HEK293T (cell line): ENCODE results near the gene PRDM9.

Experiments
- BHLHE40 ChIP-seq: fragments of 450-650 bp; IDR thresholded peaks from 2 replicates; pipeline ENCODE4 v1.6.1; 2016; ENCODE audit warnings: mild to moderate bottlenecking, moderate library complexity, borderline replicate concordance
- ELF4 ChIP-seq: fragments of 450-650 bp; IDR thresholded peaks from 2 replicates; pipeline ENCODE4 v1.6.1; 2017; ENCODE audit warnings: antibody characterized with exemption
- FOXM1 ChIP-seq: fragments of 450-650 bp; IDR thresholded peaks from 2 replicates; pipeline ENCODE4 v1.6.1; 2017; ENCODE audit warnings: mild to moderate bottlenecking, borderline replicate concordance
- SUZ12 ChIP-seq: fragments of 450-650 bp; IDR thresholded peaks from 2 replicates; pipeline ENCODE4 v1.6.1; 2016; ENCODE audit warnings: mild to moderate bottlenecking

DNA sequence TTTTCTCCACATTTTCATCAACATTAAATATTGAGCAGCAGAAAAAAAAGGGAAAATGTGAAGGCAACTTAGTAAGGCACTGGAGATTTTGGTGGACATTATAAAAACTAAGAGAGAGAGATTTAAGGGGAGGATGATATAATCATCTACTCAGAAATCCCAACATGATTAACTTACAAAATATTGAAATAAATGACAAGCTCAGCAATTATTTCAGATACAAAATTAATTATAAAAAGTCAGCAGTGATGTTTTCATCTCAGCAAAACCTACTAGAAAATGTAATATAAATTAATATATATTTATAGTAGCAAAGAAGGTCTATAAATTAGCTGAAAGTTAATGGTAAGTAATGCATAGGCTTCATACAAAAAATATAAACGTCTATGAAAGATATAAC is 30.8 kb upstream of the PRDM9 start:
- TF ChIP-seq FOXM1 (no peak), ELF4 (no peak), SUZ12 (no peak), BHLHE40 (no peak)
